ENCODE data around the gene DNAJB11. TPM values are rescaled to one million over a fixed set of nuclear protein-coding genes. Genes with fewer than 3 reads are reported as not detected.

Gene DNAJB11
- total RNA-seq, 4 donors from 2014 or later: 24.3 to 47.5 (median 44.7) TPM

DNA sequence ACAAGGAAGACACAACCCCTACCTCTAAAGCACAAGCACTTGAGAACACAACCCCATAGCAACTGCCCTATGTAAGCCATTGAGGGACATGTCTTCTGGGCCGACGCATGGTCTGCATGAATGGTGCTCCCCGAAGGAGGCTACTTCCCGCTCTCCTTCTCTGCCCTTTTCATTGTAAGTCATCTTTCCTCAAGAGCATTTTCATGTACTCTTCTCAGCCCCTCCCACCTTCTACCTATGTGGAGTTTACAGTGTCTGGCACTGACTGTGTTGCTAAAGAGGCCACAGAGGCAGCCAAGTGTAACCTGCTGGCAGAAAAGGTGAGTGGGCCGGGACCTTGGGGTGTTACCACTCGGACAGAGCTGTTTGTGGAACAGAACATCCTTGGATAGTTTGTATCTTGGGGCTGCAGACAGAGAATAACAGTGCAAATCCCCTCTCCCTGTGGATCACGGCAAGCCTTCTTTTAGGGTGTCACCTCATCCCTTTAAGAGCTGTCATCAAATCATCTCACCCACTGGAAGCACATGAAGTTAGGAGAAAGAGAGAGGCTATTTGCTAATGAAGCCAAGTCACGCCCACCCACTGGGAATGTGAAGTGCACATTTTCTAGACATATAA, 47.9 kb downstream of the DNAJB11 start:
- Histone ChIP-seq H3K9me3 (no peaks in the 10 kb centered on the region), H3K27ac (no peak overlapping the region), H3K27me3 (peaks cover 0 to 26% of the 10 kb centered on the region in 2 donors), H3K4me3 (no peak overlapping the region), H3K4me1 (peaks cover 0 to 20% (median 2%) of the 10 kb centered on the region in 4 donors), H3K36me3 (no peaks in the 10 kb centered on the region)
- no peak for DNase-seq (ENCODE audit: low spot score in 2 of 2)
- TF ChIP-seq, protein P1, sequence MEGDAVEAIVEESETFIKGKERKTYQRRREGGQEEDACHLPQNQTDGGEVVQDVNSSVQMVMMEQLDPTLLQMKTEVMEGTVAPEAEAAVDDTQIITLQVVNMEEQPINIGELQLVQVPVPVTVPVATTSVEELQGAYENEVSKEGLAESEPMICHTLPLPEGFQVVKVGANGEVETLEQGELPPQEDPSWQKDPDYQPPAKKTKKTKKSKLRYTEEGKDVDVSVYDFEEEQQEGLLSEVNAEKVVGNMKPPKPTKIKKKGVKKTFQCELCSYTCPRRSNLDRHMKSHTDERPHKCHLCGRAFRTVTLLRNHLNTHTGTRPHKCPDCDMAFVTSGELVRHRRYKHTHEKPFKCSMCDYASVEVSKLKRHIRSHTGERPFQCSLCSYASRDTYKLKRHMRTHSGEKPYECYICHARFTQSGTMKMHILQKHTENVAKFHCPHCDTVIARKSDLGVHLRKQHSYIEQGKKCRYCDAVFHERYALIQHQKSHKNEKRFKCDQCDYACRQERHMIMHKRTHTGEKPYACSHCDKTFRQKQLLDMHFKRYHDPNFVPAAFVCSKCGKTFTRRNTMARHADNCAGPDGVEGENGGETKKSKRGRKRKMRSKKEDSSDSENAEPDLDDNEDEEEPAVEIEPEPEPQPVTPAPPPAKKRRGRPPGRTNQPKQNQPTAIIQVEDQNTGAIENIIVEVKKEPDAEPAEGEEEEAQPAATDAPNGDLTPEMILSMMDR (IDR thresholded peaks at IDR 0.05): no peak
- TF ChIP-seq POLR2A (IDR thresholded peaks at IDR 0.05) (no peak), EP300 (IDR thresholded peaks at IDR 0.05) (no peak)
- 88 to 91% methylated on average over 8 of the region's 8 CpGs for WGBS, 2 donors

DNA sequence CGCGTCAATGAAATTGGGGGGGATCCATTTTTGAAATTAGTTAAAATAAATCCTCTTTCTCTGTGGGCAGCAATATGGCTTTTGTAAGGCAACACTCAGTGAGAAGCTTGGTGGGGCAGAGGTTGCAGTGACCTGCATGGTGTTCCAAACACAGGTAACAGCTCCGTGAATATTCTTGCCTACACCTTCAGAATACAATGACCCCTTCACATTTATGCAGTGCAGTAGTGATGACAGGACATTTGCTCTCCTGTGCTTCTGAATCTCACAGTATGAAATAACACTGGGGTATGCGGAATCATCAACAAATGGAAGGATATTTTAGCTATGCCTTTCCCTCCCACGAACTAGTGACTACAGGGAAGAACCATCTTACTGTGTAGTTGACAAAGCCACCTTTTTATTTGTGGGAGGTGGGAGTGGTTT, 49.3 kb downstream of the DNAJB11 start:
- H3K27me3 ChIP-seq: peaks cover 0 to 20% of the 10 kb centered on the region in 2 donors
- no peak for DNase-seq (ENCODE audit: low spot score in 2 of 2)
- WGBS, 2 donors: 91 to 93% methylated on average over 5 of the region's 5 CpGs
- H3K27ac ChIP-seq: no peak overlapping the region
- TF ChIP-seq EP300 (IDR thresholded peaks at IDR 0.05) (no peak), POLR2A (IDR thresholded peaks at IDR 0.05) (no peak)
- TF ChIP-seq, protein P1 (IDR thresholded peaks at IDR 0.05): no peak
- no peak overlapping the region for H3K4me3 ChIP-seq
- peaks cover 0 to 17% (median 2%) of the 10 kb centered on the region in 4 donors for H3K4me1 ChIP-seq
- H3K36me3 ChIP-seq: no peaks in the 10 kb centered on the region
- no peaks in the 10 kb centered on the region for H3K9me3 ChIP-seq

DNA sequence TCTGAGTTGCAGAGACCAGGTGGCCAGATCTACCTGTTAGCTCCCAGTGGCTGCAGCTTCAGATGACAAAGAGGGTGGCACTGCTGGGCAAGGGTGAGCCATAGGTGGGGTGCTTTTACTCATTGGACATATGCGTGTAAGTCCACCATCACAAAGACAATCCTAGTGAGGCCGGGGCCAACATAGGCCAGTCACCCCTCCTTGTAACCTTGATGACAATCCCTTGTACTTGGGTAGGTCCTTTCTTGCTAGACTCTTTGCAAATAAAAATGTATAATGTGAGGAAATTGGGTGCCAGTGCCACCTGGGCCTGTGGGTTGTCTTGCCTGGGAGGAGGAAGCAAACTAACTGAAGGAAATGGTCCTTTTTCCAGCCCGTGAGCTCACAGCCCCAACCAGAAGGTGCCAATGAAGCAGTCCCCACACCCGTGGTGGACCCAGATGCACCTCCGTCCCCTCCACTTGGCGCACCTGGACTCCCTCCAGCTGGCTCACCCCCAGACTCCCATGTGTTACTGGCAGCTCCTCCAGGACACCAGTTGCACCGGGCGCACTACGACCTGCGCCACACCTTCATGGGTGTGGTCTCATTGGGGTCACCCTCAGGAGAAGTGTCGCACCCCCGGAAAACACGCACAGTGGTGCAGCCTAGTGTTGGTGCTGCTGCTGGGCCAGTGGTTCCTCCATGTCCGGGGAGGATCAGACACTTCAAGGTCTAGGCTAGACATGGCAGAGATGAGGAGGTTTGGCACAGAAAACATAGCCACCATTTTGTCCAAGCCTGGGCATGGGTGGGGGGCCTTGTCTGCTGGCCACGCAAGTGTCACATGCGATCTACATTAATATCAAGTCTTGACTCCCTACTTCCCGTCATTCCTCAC, 49.9 kb downstream of the DNAJB11 start:
- Histone ChIP-seq H3K4me1 (peaks cover 0 to 12% (median 2%) of the 10 kb centered on the region in 4 donors), H3K27ac (no peak overlapping the region), H3K4me3 (no peak overlapping the region), H3K27me3 (peaks cover 0 to 18% of the 10 kb centered on the region in 2 donors), H3K9me3 (no peaks in the 10 kb centered on the region), H3K36me3 (no peaks in the 10 kb centered on the region)
- TF ChIP-seq POLR2A (IDR thresholded peaks at IDR 0.05): no peak
- TF ChIP-seq, protein P1 (IDR thresholded peaks at IDR 0.05): no peak
- no peak for TF ChIP-seq EP300 (IDR thresholded peaks at IDR 0.05)
- no peak for DNase-seq (ENCODE audit: low spot score in 2 of 2)
- 80 to 84% methylated on average over 10 to 17 of the region's 17 CpGs for WGBS, 2 donors

DNA sequence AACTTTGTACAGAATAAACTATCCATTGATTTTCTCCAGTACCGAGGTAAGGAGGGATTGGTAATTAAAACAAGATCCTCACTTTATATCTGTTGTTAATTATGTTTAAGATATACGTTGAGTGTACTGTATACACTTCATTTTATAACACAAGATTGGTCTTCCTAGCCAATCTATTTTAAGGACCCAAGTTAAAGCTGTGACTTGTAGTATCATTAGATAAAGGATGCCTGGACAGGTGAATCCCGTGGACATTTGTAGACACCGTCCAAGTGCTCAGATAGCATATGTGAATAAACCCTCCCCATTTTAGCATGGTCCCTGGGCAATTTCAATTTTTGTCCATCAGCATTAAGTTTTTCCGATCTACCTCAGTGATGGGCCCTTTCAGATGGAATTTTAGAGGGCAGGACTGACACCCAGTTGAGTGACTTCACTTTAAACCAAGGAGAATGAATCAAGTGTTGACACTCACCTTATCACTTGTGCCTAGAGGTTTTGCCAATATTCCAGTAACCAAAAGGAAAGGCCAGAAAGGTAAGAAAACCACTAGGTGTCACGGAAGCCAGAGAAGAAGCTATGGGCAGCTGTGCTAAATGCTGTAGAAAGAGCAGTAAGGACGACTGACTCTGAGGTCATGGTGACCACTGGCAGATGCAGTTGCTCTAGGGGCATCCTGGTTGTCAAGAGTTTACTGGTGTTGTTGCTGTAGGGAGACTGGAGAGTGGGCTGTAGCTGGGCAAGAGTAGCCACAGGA, 51.6 kb downstream of the DNAJB11 start:
- no peaks in the 10 kb centered on the region for H3K9me3 ChIP-seq
- peaks cover 0 to 7% (median 2%) of the 10 kb centered on the region in 4 donors for H3K4me1 ChIP-seq
- 83 to 84% methylated on average over 7 of the region's 7 CpGs for WGBS, 2 donors
- no peak overlapping the region for H3K27ac ChIP-seq
- H3K4me3 ChIP-seq: no peak overlapping the region
- TF ChIP-seq POLR2A (IDR thresholded peaks at IDR 0.05) (no peak), EP300 (IDR thresholded peaks at IDR 0.05) (no peak)
- TF ChIP-seq, protein P1 (IDR thresholded peaks at IDR 0.05): no peak
- peaks cover 0 to 14% of the 10 kb centered on the region in 2 donors for H3K27me3 ChIP-seq
- no peaks in the 10 kb centered on the region for H3K36me3 ChIP-seq
- no peak for DNase-seq (ENCODE audit: low spot score in 2 of 2)

Data from tibial nerve (tissue), 4 donors.